Natural killer cell (primary cell): ENCODE data around the gene ZNF334. TPM values are rescaled to one million over a fixed set of nuclear protein-coding genes. Genes with fewer than 3 reads are reported as not detected.

Source experiments
- ATAC-seq, 3 donors: fragments of 150-1000 bp in 2 of 3; fragments of 200-7000 bp in 1 of 3; cut with Tn5 transposase; 1 replicate in 1 of 3; 2 replicates in 2 of 3; pipeline ENCODE4 v1.10.0; 2021; ENCODE audit warnings: mild to moderate bottlenecking in 2 of 3, moderate library complexity in 2 of 3
- DNase-seq, 2 donors: peaks; one replicate each; pipeline versions ENCODE4 v3.0.0 to v3.0.0-alpha.2; 2013 to 2021; ENCODE audit warnings: mixed read lengths in 1 of 2
- H3K27ac ChIP-seq: one replicate; pipeline ENCODE4 v1.5.1; 2013; ENCODE audit warnings: mild to moderate bottlenecking, low read length
- H3K27me3 ChIP-seq: one replicate; pipeline ENCODE4 v1.6.1; 2013; ENCODE audit warnings: low read length; ENCODE audit not compliant: control insufficient read depth, insufficient read depth
- H3K36me3 ChIP-seq: one replicate; pipeline ENCODE4 v1.6.1; 2013; ENCODE audit warnings: low read length; ENCODE audit not compliant: control insufficient read depth, insufficient read depth
- H3K4me1 ChIP-seq: one replicate; pipeline ENCODE4 v1.6.1; 2013; ENCODE audit warnings: low read length; ENCODE audit not compliant: control insufficient read depth, insufficient read depth
- H3K4me3 ChIP-seq: one replicate; pipeline ENCODE4 v1.5.1; 2013; ENCODE audit warnings: low read length
- H3K9me3 ChIP-seq: one replicate; pipeline ENCODE4 v1.6.1; 2013; ENCODE audit warnings: low read length; ENCODE audit not compliant: control insufficient read depth, insufficient read depth
- H3K27ac Mint-ChIP-seq, 2 donors: one replicate each; pipeline ENCODE4 v1.8.0; 2022; ENCODE audit warnings: mild to moderate bottlenecking in 2 of 2, mixed read lengths in 2 of 2, moderate library complexity in 1 of 2
- H3K27me3 Mint-ChIP-seq, 2 donors: one replicate each; pipeline ENCODE4 v1.8.0; 2022; ENCODE audit warnings: low read depth in 2 of 2, mixed read lengths in 2 of 2
- H3K36me3 Mint-ChIP-seq: one replicate; pipeline ENCODE4 v1.8.0; 2022; ENCODE audit warnings: mixed read lengths
- H3K4me1 Mint-ChIP-seq, 2 donors: one replicate each; pipeline ENCODE4 v1.8.0; 2022; ENCODE audit warnings: mixed read lengths in 2 of 2
- H3K4me3 Mint-ChIP-seq: one replicate; pipeline ENCODE4 v1.8.0; 2022; ENCODE audit warnings: mild to moderate bottlenecking, moderate library complexity, mixed read lengths
- H3K9me3 Mint-ChIP-seq, 2 donors: one replicate each; pipeline ENCODE4 v1.8.0; 2022; ENCODE audit warnings: mixed read lengths in 2 of 2
- CTCF ChIP-seq: fragments of 200-600 bp; IDR thresholded peaks from one replicate; pipeline ENCODE4 v1.8.0; 2022; ENCODE audit warnings: antibody characterized with exemption
- WGBS: methylation state at CpG from one replicate; pipeline ENCODE4 v1.1.7; 2013; ENCODE audit warnings: missing lambda C conversion rate; ENCODE audit not compliant: insufficient coverage; 5-methylcytosine and 5-hydroxymethylcytosine counted together
- intact Hi-C: fragments of 100-400 bp; cut with micrococcal nuclease; formaldehyde crosslinking; loops from one replicate; pipeline ENCODE4 v1.14.2; 2022
- total RNA-seq, 4 donors: library from RNA; stranded (reverse); fragments of 120-200 nt in 1 of 4; gene quantifications; one replicate each; pipeline versions ENCODE4 v1.2.3 to v1.2.4, GENCODE V29; 2013 to 2022

The ZNF334 gene
- under 1 TPM; 0.43 to 0.59 (median 0.43) TPM for total RNA-seq
- 0.99 TPM for total RNA-seq (2013)

GRCh38 chr20:46512943-46513844 is at the start of gene ZNF334:
Gene ZNF334 (minus strand): TSS chr20:46513559. CDS start chr20:46512102, 1,457 bp downstream.
- no peaks in the 10 kb centered on the region for H3K9me3 Mint-ChIP-seq
- H3K36me3 Mint-ChIP-seq: no peaks in the 10 kb centered on the region
- DNase-seq: peak in 1 of 2 donors; percentile 8
- Histone ChIP-seq H3K9me3 (no peaks in the 10 kb centered on the region), H3K36me3 (no peaks in the 10 kb centered on the region), H3K4me1 (peaks cover 7% of the 10 kb centered on the region), H3K4me3 (peak within 1 kb of the TSS; percentile 53), H3K27ac (no peak within 1 kb of the TSS), H3K27me3 (peaks cover 7% of the 10 kb centered on the region)
- H3K4me3 Mint-ChIP-seq: peak within 1 kb of the TSS; percentile 86
- H3K27ac Mint-ChIP-seq: peak within 1 kb of the TSS in 1 of 2 donors; percentile 29
- H3K27me3 Mint-ChIP-seq: peaks cover 15 to 23% of the 10 kb centered on the region in 2 donors
- intact Hi-C loops: no loop called here
- 7% methylated on average over 46 of the region's 49 CpGs for WGBS
- peak in 2 of 3 donors; percentile 32 to 64 for ATAC-seq
- no peak for TF ChIP-seq CTCF
- peaks cover 0 to 9% of the 10 kb centered on the region in 2 donors for H3K4me1 Mint-ChIP-seq

DNA sequence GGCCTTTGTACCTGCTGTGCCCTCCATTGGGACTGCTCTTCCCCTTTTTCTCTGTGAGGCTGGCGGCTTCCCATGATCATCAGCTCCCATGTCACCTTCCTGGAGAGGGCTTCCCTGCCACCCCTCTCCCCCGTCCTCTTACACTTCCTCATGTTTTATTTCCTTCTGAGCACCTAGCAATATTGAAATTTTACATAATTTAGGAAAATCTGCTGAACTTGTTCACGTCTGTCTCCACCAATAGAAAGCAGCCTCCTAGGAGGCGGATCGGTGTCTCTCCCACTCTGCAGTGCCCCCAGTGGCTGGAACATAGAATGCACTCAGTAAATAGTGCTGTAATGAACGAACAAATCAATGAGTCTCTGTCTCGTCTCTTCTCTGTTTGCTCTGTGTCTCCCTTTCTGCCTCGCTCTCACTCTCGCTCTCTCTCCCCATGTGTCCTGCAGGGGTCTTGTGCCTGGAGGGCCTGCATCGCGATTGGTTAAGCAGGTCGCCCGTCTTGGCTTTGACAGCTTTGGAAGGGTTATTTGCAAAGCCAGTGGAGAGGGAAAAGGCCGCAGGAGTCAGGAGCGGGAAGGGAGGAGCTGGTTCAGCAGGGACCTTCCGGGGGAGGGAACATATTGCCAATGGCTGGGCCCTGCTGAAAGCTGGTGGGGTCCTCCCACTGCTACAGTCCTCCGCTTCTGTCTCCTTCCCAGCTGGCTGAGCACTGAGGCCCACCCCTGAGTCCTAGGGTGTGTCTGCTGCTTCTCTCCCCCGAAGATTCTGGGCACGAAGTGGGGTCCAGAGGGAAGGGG is 49.2 kb upstream of the ZNF334 start:
- H3K27me3 ChIP-seq: no peaks in the 10 kb centered on the region
- H3K9me3 ChIP-seq: no peaks in the 10 kb centered on the region
- Mint-ChIP-seq H3K9me3 (no peaks in the 10 kb centered on the region), H3K4me3 (no peak overlapping the region), H3K27ac (no peak overlapping the region), H3K4me1 (peaks cover 0 to 12% of the 10 kb centered on the region in 2 donors), H3K36me3 (no peaks in the 10 kb centered on the region), H3K27me3 (peaks cover 2 to 3% of the 10 kb centered on the region in 2 donors)
- DNase-seq (peak; percentile 39 to 70), ATAC-seq (peak; percentile 78 to 98 (median 93))
- H3K4me3 ChIP-seq: no peak overlapping the region
- H3K27ac ChIP-seq: no peak overlapping the region
- H3K36me3 ChIP-seq: no peaks in the 10 kb centered on the region
- 32% methylated on average over 19 of the region's 19 CpGs for WGBS
- peaks cover 9% of the 10 kb centered on the region for H3K4me1 ChIP-seq
- intact Hi-C loops: loop anchor here (5.0 kb wide), 1 partner anchor 120 kb away; no protein-coding TSS in a partner anchor
- peak; percentile 91 for TF ChIP-seq CTCF

DNA sequence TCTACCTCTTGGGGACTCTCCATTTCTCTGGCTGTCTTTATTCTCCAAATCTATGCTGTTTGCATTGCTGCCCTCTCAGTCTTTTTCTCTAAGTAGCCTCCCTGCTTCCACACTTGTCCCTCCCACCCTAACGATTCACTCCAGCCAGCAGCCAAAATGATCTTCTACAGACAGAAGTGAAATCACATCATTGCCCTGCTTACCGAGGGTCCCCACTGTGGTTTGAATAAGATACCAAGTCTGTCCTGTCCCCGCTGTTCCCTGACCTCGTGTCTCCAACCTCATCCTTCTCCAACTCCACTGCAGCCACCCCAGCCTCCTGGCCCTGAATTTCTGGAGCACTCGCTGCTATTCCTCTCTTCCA is 48.6 kb upstream of the ZNF334 start:
- Mint-ChIP-seq H3K4me3 (no peak overlapping the region), H3K9me3 (no peaks in the 10 kb centered on the region), H3K4me1 (peaks cover 0 to 12% of the 10 kb centered on the region in 2 donors), H3K27ac (no peak overlapping the region), H3K36me3 (no peaks in the 10 kb centered on the region), H3K27me3 (no peaks in the 10 kb centered on the region)
- Histone ChIP-seq H3K4me1 (peaks cover 9% of the 10 kb centered on the region), H3K4me3 (no peak overlapping the region), H3K27ac (no peak overlapping the region), H3K36me3 (no peaks in the 10 kb centered on the region), H3K9me3 (no peaks in the 10 kb centered on the region), H3K27me3 (no peaks in the 10 kb centered on the region)
- 55% methylated on average over 5 of the region's 5 CpGs for WGBS
- ATAC-seq: no peak
- no peak for TF ChIP-seq CTCF
- no peak for DNase-seq
- intact Hi-C loops: loop anchor here (5.0 kb wide), 1 partner anchor 120 kb away; no protein-coding TSS in a partner anchor
